NK-92 (cell line): Measurements from ENCODE around the gene CTIF.

Experiments
- DNase-seq: peaks from one replicate; lab custom pipeline; 2025; ENCODE audit not compliant: unreplicated experiment; lab: John Stamatoyannopoulos, UW

CTIF gene

DNA sequence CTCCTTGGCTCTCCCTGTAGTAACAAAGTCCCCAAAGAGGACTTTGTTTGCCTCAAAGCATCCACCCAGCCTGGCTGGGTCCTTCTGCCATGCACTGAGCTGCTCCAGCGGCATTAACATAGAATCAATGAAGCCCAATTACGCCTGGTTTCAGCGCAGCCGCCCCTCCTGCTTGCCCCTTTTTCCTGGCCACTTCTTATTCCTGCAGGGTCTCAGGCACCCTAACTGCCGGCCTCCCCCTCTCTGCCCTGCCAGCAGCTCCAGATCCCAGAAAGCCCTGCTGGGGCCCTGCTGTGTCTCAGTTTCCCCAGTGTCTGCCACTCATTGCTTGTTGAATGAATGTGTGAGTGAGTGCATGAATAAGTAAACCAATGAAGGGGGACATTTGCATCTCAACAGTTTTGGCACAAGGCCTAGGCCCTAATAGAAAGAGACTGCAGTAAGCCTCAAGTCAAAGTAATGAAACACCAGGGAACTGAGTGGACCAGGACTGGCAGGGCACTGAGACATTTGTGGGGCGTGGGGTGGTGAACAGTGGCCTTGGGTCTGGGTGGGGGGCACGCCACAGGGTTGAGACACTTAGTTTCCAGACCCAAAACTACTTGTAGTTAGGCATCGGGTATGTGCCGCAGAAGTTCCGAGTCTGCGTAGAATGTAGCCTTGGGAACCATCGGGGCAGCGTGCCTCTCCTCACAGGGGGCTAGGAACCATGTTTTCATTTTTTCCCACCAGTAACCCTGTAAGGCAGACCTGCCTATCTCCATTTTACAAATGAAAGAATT is 351.3 kb downstream of the CTIF start:
- no peak for DNase-seq

- no peak for DNase-seq
Observed at GRCh38 chr18:48891721-48892120, 352.9 kb downstream of the CTIF start.

DNA sequence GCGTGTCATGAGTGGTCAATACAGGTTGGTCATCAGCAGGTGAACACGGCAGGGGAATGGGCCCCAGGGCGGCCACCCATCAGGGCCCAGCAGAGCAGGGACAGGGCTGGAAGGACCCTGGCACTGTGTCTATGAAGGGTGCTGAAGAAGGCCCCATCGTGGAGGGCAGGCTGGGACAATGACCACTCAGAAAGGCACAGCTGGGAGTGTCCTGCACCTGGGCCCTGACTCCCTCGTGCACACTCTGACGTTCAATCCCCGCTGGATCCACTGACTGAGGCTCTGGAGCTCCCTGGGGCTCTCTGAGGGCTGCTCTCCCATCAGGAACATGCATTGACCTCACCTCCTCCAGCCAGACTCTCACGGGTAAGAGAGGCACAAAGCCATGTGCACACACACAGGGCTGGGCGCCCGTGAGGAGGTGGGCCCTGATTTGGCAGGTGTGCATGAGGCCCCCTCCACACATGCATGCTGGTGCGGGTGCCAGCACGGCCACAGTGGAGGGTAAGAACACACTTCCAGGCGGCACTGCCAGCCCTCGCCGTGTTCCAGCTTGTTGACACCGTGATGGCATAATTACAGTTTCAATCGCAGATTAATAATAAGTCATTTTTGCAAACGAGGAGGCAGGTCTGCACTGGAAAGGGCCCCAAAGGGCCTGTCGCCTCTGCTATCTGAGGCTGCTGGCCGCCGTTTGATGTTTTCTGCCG is 353.5 kb downstream of the CTIF start:
- no peak for DNase-seq

DNA sequence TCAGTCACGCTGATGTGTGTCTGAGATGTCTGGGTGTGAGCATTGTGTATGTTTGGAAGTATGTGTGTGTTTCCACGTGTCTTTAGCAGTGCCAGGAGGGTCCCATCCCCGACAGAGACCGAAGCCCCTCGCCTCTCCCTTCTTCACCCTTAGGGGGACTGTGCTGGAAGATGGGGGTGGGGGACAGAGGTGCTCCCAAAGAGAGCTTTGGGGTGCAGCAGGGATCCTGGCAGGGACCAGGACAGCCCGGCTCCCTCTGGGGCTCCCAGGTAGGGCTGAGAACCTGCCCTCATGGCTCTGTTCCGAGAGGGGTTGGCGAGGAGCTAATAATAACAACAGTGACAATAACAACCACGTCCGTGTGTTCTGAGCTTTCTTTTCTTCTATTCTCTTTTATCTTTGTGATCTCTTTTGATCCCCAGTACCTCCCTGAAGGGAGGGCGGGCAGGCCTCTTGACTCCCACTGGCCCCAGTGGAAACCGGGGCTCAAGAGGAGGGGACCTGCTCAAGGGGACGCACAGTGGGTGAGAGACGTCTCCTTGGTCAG is 354.3 kb downstream of the CTIF start:
- no peak for DNase-seq

- DNase-seq, result no peak
Observed at GRCh38 chr18:48893608-48894600, 355.1 kb downstream of the CTIF start.

DNA sequence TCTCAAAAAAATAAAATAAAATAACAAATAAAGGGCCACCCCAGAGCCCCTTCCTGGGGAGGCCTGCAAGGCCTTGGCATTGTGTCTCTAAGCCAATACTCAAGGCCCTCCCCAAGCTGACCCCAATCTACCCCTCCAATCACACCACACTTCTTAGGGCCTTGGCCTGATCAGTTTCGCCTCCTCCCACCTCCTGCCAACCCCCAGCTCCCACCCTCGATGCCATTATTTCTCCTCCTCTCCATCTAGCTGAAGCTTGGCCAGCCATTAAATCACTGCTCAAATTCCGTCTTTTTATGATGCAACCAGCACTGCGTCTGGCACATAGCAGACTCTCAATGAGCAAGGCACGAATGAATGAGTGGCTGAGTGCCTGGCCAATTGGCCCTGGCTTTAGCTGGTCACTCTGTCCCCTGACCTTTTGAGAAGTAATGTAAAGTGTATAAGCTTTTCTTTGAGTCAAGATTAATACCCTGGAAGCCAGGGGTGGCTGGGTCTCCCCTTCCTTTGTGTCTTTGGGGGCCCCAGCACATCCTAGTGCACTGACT is 356.0 kb downstream of the CTIF start:
- no peak for DNase-seq

DNA sequence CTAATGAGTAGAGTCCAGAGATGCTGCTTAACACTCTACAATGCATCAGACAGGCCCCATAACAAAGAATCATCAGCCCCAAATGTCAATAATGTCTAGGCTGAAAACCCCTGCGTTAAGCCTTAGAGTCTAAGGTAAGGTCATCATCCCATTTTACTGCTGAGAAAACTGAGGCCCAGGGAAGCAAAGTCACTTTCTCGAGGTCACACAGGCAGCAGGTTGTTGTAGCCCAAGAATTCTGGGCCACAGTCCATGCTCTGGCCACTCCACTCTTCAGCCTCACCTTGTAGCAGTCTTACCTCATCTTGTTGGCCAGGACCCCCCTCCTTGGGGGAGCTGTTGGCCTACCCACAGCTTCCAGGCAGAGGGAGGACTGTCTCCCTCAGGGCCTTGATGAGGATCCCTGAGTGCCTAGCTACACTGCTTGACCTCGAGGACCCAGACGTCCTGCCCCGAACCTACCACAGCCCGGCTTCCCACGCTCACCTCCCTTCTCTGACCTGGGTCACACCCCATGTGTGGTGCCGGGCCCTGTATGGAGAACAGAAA is 357.6 kb downstream of the CTIF start:
- no peak for DNase-seq

- no peak for DNase-seq
Observed at GRCh38 chr18:48896875-48897511, 358.2 kb downstream of the CTIF start.

- DNase-seq, result no peak
Observed at GRCh38 chr18:48897531-48897930, 358.7 kb downstream of the CTIF start.

DNA sequence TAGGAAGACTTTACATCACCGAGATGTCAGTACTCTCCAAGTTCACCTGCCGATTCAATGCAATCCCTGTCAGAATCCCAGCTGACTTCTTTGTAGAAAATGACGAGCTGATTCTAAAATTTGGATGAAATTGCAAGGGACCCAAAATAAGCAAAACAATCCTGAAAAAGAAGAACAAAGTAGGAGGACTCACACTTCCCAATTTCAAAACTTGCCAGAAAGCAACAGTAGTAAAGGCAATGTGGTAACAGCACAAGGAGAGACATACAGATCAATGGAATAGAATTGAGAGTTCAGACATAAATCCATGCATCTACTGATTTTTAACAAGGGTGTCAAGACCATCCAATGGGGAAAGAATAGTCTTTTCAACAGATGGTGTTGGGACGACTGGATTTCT is 359.7 kb downstream of the CTIF start:
- DNase-seq, result no peak

- no peak for DNase-seq
Observed at GRCh38 chr18:48899558-48900174, 360.8 kb downstream of the CTIF start.

DNA sequence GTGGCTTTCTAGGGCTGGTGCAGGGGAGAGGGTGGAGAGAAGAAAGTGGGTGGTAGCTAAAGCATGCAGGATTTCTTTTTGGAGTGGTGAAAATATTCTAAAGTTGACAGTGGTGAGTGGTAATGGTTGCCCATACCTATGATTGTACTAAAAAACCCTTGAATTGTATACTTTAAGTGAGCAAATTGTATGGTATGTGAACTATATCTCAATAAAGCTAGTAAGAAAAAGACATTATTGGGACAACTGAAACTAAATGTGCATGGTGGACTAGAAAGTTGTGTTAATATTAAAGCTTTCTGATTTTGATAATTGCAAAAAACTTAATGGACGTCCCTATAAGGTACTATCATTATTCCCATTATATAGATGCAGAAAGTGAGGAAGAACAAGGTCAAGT is 361.6 kb downstream of the CTIF start:
- DNase-seq, result no peak

- no peak for DNase-seq
Observed at GRCh38 chr18:48901145-48902022, 362.6 kb downstream of the CTIF start.

GRCh38 chr18:48902023-48902855 is 363.4 kb downstream of the CTIF start:
- no peak for DNase-seq

DNA sequence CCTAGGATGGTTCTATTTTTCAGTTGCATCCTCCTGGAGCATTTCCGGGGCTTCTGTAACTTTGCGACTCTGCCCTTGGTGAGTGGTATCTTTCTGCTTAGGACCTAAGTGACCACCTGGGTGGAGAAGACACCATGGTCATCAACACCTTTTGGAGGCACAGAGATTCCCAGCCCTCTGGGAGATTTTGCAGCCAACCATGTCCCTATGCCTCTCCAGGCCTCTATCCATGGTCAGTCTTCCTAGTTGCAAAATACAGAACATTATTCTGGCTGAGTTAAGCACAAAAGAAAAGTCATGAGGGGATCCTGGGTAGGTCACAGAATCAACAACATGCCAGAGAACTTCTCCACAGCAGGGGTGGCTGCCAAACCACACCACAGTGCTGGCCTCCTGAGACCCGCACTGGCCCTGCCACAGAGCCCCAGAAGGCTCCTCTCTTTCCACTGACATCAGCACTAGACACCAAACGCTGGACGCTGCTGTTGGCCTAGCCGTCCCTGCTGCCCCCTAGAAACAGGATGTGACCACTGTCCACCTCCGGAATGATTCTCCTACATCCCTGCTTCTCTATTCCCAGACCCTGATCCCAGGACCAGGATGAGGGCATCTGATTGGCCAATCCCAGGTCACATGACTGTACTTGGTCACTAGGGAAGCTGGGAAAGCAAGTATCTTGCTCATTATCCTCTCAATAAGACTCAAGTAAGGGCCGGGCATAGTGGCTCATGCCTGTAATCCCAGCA is 364.2 kb downstream of the CTIF start:
- DNase-seq, result no peak

DNA sequence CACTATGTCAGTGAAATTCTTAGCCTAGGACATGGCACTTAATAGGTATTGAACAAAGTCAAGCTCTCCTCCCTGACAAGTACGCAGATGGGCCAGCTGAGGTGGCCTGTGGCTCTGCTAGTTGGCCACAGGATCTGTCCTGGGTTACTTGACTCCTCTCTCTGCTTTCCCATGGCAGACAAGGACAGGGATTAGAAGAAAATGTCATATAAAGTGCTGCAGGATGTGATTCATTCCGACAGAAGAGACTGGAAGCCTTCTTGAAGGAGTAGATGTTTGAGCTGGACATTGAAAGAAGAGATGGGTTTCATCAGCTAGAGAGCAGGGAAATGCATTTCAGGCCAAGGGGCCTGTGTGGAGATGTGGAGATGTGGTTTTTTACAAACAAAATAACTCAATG is 365.3 kb downstream of the CTIF start:
- DNase-seq, result no peak

DNA sequence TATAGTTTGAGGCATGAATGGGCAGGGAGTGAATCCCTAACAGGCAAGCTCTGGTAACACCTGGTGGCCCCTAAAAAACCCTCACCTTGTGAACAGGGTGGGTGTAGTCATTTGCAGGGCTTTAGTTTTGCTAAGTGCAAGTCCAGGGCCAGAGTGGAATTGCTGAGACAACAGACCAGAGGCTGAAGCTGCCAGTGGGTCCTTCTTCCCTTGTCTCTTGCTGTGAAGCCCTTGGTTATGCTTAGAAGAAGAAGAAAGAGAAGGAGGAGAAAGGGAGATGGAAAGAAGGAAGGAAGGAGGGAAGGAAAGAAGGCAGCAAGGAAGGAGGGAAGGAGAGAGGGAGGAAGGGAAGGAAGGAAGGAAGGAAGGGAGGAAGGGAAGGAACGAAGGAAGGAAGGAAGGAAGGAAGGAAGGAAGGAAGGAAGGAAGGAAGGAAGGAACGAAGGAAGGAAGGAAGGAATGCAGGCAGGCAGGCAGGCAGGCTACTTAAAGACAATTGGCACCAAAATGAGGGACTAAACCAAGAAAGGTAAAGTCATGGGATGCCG is 366.1 kb downstream of the CTIF start:
- no peak for DNase-seq
